Measurements from ENCODE around the gene GIPR.

DNA sequence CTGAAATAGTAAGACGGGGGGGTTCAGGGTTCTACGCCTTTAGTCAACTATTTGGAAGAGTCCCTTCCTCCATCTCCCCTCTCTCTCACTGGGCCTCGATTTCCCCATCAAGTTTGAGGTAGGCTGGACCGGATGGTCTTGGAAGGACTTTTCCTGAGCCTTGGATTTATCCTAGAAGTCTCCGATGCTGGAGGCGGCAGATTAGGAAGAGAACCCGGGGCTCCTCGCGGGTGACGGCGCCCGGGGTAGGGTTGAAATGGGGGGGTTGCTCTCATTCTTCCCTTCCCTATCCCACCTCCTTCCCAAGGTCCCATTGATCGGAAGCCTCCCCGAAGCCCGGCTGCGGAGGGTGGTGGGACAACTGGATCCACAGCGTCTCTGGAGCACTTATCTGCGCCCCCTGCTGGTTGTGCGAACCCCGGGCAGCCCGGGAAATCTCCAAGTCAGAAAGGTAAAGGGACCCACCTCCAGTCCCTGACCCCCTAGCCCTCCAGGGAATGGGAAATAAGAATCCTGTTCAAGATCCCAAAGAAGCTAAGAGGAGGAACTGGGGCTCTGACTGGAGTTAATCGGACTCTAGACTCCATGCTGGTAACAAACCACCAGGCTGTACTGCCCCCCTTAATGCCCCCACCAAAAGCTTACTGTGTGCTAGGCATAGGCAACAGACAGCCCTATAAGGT is 25.2 kb downstream of the GIPR start:
- TF ChIP-seq, protein P1, sequence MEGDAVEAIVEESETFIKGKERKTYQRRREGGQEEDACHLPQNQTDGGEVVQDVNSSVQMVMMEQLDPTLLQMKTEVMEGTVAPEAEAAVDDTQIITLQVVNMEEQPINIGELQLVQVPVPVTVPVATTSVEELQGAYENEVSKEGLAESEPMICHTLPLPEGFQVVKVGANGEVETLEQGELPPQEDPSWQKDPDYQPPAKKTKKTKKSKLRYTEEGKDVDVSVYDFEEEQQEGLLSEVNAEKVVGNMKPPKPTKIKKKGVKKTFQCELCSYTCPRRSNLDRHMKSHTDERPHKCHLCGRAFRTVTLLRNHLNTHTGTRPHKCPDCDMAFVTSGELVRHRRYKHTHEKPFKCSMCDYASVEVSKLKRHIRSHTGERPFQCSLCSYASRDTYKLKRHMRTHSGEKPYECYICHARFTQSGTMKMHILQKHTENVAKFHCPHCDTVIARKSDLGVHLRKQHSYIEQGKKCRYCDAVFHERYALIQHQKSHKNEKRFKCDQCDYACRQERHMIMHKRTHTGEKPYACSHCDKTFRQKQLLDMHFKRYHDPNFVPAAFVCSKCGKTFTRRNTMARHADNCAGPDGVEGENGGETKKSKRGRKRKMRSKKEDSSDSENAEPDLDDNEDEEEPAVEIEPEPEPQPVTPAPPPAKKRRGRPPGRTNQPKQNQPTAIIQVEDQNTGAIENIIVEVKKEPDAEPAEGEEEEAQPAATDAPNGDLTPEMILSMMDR (IDR thresholded peaks at IDR 0.05), result peak; percentile 80 to 93 (median 86)
- TF ChIP-seq POLR2A (IDR thresholded peaks at IDR 0.05), result no peak

Data from heart left ventricle (tissue), 13 donors.